Measurements from ENCODE around the gene ZNF43. TPM values are rescaled to one million over a fixed set of nuclear protein-coding genes. Genes with fewer than 3 reads are reported as not detected.
"Not testable (repeated sequence)": the region's sequence is repeated elsewhere in the genome, so short reads cannot be mapped to it uniquely, and the experiment has no call there.

ZNF43 gene
- total RNA-seq, 2 experiments from 2014 or later, result 26.1 to 30.2 TPM

DNA sequence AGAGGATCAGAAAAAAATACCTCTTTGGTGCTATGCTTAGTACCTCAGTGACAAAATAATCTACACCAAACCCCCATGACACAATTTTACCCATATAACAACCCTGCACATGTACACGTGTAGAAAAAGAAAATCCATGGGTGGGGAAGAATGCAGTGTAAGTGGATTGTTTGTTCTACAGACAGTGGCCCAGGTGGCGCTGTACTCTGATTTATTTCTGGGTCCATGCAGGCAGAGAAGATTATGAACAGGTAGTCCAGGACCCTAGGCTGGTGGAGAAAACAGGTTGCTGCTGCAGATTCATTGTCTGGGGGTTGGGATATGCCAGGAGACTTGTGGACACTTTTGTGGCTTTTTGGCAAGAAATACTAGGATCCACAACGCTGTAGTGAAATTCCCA lies 77.7 kb downstream of the ZNF43 start:
- ATAC-seq (ENCODE audit: poor library complexity), result no peak
- H3K9me3 Mint-ChIP-seq, result peaks cover 7% of the 10 kb centered on the region
- POLR2A ChIA-PET, result interaction anchor here (1.7 kb wide), 1 partner anchor 9 kb away, joined by 4 read pairs; the partner anchor contains the start of gene ZNF100
- no peaks in the 10 kb centered on the region for H3K4me1 ChIP-seq (ENCODE audit: insufficient read depth, low read length)
- H3K9me3 ChIP-seq (ENCODE audit: control insufficient read depth in 1 of 2, insufficient read depth in 1 of 2, low read length in 2 of 2), result peaks cover 0 to 11% of the 10 kb centered on the region in 2 experiments
- H3K36me3 ChIP-seq (ENCODE audit: insufficient read depth, low read length), result peaks cover 63% of the 10 kb centered on the region
- no peak overlapping the region for H3K27ac Mint-ChIP-seq
- TF ChIP-seq CTCF (IDR thresholded peaks at IDR 0.05), result no peak
- peaks cover 95% of the 10 kb centered on the region for H3K36me3 Mint-ChIP-seq (ENCODE audit: low read depth)
- H3K4me1 Mint-ChIP-seq (ENCODE audit: low read depth), result peaks cover 44% of the 10 kb centered on the region
- no peaks in the 10 kb centered on the region for H3K27me3 ChIP-seq (ENCODE audit: control insufficient read depth in 1 of 2, insufficient read depth in 2 of 2, low read length in 2 of 2)
- CTCF ChIA-PET, result no interaction called here
- DNase-seq, result peak in 2 of 14 experiments; percentile 4 to 17
- intact Hi-C loops (cut with DNase I, micrococcal nuclease), result loop anchor here in 1 of 2 experiments (5.0 kb wide), 1 partner anchor 134 kb away; no protein-coding TSS in a partner anchor
- no peak overlapping the region for H3K4me3 ChIP-seq (ENCODE audit: low read length)
- H3K4me3 Mint-ChIP-seq, result no peak overlapping the region
- no peaks in the 10 kb centered on the region for H3K27me3 Mint-ChIP-seq
- no peak overlapping the region for H3K27ac ChIP-seq (ENCODE audit: low read depth in 1 of 2, low read length in 2 of 2)

DNA sequence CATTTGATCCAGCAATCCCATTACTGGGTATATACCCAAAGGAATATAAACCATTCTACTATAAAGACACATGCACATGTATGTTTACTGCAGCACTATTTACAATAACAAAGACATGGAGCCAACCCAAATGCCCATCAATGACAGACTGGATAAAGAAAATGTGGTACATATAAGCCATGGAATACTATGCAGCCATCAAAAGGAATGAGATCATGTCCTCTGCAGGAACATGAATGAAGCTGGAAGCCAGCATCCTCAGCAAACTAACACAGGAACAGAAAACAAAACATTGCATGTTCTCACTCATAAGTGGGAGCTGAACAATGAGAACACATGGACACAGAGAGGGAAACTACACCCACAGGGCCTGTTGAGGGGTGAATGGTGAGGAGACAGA lies 80.4 kb downstream of the ZNF43 start:
- H3K4me1 ChIP-seq (ENCODE audit: insufficient read depth, low read length); H3K4me3 Mint-ChIP-seq; CTCF ChIA-PET; H3K27ac ChIP-seq (ENCODE audit: low read depth in 1 of 2, low read length in 2 of 2); H3K27me3 Mint-ChIP-seq; POLR2A ChIA-PET; H3K9me3 Mint-ChIP-seq; H3K27me3 ChIP-seq (ENCODE audit: control insufficient read depth in 1 of 2, insufficient read depth in 2 of 2, low read length in 2 of 2); DNase-seq; ATAC-seq (ENCODE audit: poor library complexity); H3K4me3 ChIP-seq (ENCODE audit: low read length); H3K27ac Mint-ChIP-seq: not testable (repeated sequence)
- intact Hi-C loops (cut with DNase I, micrococcal nuclease), result loop anchor here in 1 of 2 experiments (5.0 kb wide), 1 partner anchor 137 kb away; no protein-coding TSS in a partner anchor
- Histone ChIP-seq H3K9me3 (ENCODE audit: control insufficient read depth in 1 of 2, insufficient read depth in 1 of 2, low read length in 2 of 2) (peaks cover 0 to 19% of the 10 kb centered on the region in 2 experiments), H3K36me3 (ENCODE audit: insufficient read depth, low read length) (peaks cover 64% of the 10 kb centered on the region)
- Mint-ChIP-seq H3K36me3 (ENCODE audit: low read depth) (peaks cover 98% of the 10 kb centered on the region), H3K4me1 (ENCODE audit: low read depth) (peaks cover 31% of the 10 kb centered on the region)

Other genes with a start within 250 kb of the ZNF43 start
- gene ZNF100, start 68.6 kb downstream of the ZNF43 start, total RNA-seq, result 10 to 100 TPM; 10.8 to 11.0 TPM
- 1 to 10 TPM; 2.9 to 3.8 TPM for gene ZNF208, start 174.8 kb upstream of the ZNF43 start, total RNA-seq
- 1 to 10 TPM; 2.4 to 2.9 TPM for gene ZNF257, start 216.3 kb upstream of the ZNF43 start, total RNA-seq